ENCODE data around the gene PDILT. TPM values are rescaled to one million over a fixed set of nuclear protein-coding genes. Genes with fewer than 3 reads are reported as not detected.

Gene PDILT
- total RNA-seq, 1 experiment from 2014 or later = not detected

DNA sequence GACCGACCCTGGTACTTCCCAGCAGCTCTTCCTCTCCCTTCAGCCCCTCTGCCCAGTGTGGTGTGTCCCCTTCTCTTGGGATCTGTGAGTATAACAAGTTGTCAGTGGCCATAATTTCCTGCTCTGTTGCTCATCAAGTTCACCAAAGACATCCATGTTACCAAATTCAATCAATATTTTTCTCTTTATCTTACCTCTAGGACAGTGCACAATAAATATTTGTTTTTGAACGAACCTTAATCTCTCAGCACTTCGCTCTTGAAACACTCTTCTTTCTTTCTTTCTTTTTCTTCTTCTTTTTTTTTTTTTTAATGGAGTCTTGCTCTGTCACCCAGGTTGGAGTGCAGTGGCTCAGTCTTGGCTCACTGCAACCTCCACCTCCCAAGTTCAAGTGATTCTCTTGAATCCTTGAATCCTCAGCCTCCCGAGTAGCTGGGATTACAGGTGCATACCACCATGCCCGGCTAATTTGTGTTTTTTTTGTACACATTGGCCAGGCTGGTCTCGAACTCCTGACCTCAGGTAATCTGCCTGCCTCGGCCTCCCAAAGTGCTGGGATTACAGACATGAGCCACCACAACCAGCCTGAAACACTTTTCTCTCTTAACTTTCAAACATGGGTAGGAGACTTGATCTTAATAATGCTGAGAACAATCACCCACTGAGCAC lies 49.3 kb downstream of the PDILT start:
- H4K91ac ChIP-seq (ENCODE audit: insufficient read length, low read depth, low read length) = no peak overlapping the region
- H3K27me3 ChIP-seq (ENCODE audit: insufficient read depth, low read length) = no peaks in the 10 kb centered on the region
- H2BK120ac ChIP-seq (ENCODE audit: low read depth, low read length, poor library complexity, severe bottlenecking) = no peak overlapping the region
- TF ChIP-seq, protein P1, sequence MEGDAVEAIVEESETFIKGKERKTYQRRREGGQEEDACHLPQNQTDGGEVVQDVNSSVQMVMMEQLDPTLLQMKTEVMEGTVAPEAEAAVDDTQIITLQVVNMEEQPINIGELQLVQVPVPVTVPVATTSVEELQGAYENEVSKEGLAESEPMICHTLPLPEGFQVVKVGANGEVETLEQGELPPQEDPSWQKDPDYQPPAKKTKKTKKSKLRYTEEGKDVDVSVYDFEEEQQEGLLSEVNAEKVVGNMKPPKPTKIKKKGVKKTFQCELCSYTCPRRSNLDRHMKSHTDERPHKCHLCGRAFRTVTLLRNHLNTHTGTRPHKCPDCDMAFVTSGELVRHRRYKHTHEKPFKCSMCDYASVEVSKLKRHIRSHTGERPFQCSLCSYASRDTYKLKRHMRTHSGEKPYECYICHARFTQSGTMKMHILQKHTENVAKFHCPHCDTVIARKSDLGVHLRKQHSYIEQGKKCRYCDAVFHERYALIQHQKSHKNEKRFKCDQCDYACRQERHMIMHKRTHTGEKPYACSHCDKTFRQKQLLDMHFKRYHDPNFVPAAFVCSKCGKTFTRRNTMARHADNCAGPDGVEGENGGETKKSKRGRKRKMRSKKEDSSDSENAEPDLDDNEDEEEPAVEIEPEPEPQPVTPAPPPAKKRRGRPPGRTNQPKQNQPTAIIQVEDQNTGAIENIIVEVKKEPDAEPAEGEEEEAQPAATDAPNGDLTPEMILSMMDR (conservative IDR thresholded peaks at IDR 0.05) = no peak
- no peak overlapping the region for H3K4ac ChIP-seq (ENCODE audit: low read depth, low read length)
- no peaks in the 10 kb centered on the region for H3K79me2 ChIP-seq (ENCODE audit: insufficient read depth, low read length)
- no peak overlapping the region for H3K4me3 Mint-ChIP-seq
- DNase-seq = no peak
- H2BK5ac ChIP-seq (ENCODE audit: insufficient read length, low read length) = no peak overlapping the region
- H3K4me1 Mint-ChIP-seq = peaks cover 7 to 9% of the 10 kb centered on the region in 2 experiments
- no peak overlapping the region for H3K18ac ChIP-seq (ENCODE audit: insufficient read length, low read depth, low read length)
- peaks cover 12 to 14% of the 10 kb centered on the region in 2 experiments for H3K9me3 Mint-ChIP-seq
- no peak overlapping the region for H3T11ph ChIP-seq (ENCODE audit: low read length)
- H3K23me2 ChIP-seq (ENCODE audit: insufficient read length, low read depth, low read length, poor library complexity, severe bottlenecking) = no peaks in the 10 kb centered on the region
- no CpG with 5 or more reads among the region's 7 CpGs for WGBS (ENCODE audit: extremely low coverage, insufficient read length, low lambda C conversion rate)
- H3K79me1 ChIP-seq (ENCODE audit: insufficient read depth, low read depth, low read length, poor library complexity, severe bottlenecking) = no peaks in the 10 kb centered on the region
- no peaks in the 10 kb centered on the region for H3K9me3 ChIP-seq (ENCODE audit: control insufficient read depth, low read depth, low read length)
- H3K4me2 ChIP-seq (ENCODE audit: insufficient read depth, insufficient read length, low read length) = no peak overlapping the region
- H3K23ac ChIP-seq (ENCODE audit: insufficient read length, low read depth, low read length) = no peak overlapping the region
- no peak overlapping the region for H3K27ac Mint-ChIP-seq
- no peak overlapping the region for H3K9ac ChIP-seq (ENCODE audit: extremely low read depth, insufficient read length, low read length)
- H2BK12ac ChIP-seq (ENCODE audit: insufficient read length, low read depth, low read length) = no peak overlapping the region
- H3K14ac ChIP-seq (ENCODE audit: insufficient read depth, low read length) = no peak overlapping the region
- H2BK20ac ChIP-seq (ENCODE audit: low read depth, low read length, poor library complexity, severe bottlenecking) = no peak overlapping the region
- no peak overlapping the region for H4K5ac ChIP-seq (ENCODE audit: insufficient read length, low read depth, low read length)
- H3K36me3 Mint-ChIP-seq (ENCODE audit: insufficient read depth in 1 of 3, low read depth in 3 of 3) = peaks cover 0 to 5% (median 3%) of the 10 kb centered on the region in 3 experiments; a peak in 5 of 7 replicates
- H3K56ac ChIP-seq (ENCODE audit: insufficient read length, low read depth, low read length) = no peak overlapping the region
- H3K4me1 ChIP-seq (ENCODE audit: insufficient read depth, low read length) = no peaks in the 10 kb centered on the region
- no peak overlapping the region for H2BK15ac ChIP-seq (ENCODE audit: low read depth, low read length)
- H3K27ac ChIP-seq (ENCODE audit: insufficient read length, low read depth, low read length) = no peak overlapping the region
- H3K27me3 Mint-ChIP-seq (ENCODE audit: low read depth) = peaks cover 18% of the 10 kb centered on the region
- no peak overlapping the region for H2AFZ ChIP-seq (ENCODE audit: low read length)
- no peak overlapping the region for H4K8ac ChIP-seq (replicated peaks; ENCODE audit: insufficient read length, low read depth, low read length)
- H2AK5ac ChIP-seq (ENCODE audit: insufficient read length, low read length) = no peak overlapping the region
- H4K20me1 ChIP-seq (ENCODE audit: control insufficient read depth, insufficient read depth, insufficient read length) = no peaks in the 10 kb centered on the region

Data from H9 (cell line).